GM18502 (cell line): ENCODE data around the gene FOXP4.

Experiments
- ATAC-seq: cut with Tn5 transposase; IDR thresholded peaks from one replicate; pipeline ENCODE4 v1.9.1; 2021; ENCODE audit warnings: mild to moderate bottlenecking; ENCODE audit not compliant: unreplicated experiment, poor library complexity

The FOXP4 gene

DNA sequence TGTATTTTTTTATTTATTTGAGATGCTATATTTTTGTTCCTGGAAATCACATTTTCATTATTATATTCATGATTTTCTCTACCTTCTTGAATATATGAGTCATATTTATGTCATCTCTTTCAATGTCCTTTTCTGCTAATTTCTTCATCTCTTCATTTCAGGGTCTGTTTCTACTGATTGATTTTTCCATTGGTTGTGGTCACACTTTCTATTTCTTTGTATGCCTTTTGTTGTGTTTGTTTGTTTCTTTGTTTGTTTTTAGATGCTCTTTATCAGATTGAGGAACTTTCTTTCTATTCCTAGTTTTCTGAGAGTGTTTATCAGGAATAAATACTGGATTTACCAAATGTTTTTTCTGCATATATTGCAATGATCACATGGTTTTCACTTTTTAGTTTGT lies 75.2 kb downstream of the FOXP4 start:
- ATAC-seq = no peak

DNA sequence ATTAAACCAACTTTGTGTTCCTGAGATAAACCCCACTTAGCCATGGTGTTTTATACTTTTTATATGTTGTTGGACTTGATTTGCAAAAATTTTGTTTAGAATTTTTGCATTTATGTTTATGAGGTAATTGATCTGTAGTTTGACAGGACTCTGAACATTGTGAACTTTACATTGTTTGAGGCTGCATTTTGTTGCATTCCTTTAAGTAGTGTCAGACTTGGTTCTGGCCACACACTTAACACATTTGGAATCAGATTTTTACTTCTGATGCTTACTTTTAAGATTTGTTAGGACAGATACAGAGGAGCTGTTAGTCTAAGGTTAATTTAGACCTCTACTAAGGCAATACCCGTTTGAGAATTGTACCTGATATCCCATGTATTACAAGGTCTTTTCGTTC lies 75.6 kb downstream of the FOXP4 start:
- ATAC-seq = no peak

DNA sequence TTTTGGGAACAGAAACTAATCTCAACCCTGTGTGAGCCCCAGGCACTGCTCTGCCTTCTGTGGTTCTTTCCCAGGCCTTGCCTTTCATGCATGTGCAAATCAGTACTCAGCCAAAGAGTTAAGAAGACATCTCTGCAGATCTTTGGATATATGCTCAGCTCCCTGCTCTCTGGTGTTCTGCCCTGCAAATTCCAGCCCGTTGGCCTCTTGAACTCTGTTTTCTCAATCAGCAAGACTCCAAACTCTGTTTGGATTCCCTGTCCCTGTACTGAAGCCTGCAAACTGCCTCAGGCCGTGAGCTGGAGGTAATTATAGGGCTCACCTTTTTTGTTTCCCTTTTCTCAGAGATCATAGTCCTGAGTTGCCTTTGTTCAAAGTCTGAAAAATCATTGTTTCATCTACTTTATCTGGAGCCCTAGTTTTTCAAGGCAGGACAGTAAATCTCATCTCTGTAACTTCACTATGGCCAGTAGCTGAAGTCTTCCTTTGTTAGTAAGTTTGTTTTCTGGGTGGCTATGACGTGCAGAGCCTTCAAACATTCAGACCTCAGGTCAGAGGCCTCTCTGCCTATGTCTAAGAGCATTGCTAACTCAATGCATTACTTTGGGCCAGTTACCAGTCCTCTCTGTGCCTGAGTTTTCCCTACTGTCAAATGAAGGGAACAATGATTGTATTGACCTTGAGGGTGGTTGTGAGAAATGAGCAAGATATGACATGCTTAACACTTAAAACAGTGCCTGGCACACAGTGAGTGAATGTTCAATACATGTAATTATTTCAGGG lies 76.2 kb downstream of the FOXP4 start:
- ATAC-seq = no peak

GRCh38 chr6:41623330-41623729 lies 77.1 kb downstream of the FOXP4 start:
- ATAC-seq = no peak

GRCh38 chr6:41624621-41625380 lies 78.6 kb downstream of the FOXP4 start:
- no peak for ATAC-seq

- ATAC-seq = no peak
Observed at GRCh38 chr6:41625442-41625841, 79.3 kb downstream of the FOXP4 start.

GRCh38 chr6:41626022-41626421 lies 79.8 kb downstream of the FOXP4 start:
- ATAC-seq = no peak

DNA sequence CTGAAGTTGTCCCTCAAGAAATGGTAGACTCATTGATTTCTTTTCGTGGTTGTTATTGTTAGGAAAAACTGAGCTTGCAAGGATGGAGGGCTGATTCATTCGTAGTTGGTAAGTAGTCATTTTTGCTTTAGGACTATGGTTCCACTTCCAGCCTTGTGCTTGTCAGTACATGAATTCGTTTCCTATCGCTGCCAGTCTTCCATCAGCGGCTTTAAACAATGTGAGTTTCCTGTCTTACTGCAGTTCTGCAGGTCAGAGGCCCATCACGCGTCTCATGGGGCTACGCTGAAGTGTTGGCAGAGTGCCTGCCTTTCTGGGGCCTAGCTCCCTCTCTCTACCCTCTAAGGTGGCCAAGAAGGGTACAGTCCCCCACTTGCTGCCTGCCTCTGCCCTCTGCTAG lies 80.7 kb downstream of the FOXP4 start:
- no peak for ATAC-seq

- no peak for ATAC-seq
Observed at GRCh38 chr6:41629128-41629527, 82.9 kb downstream of the FOXP4 start.

- ATAC-seq = no peak
Observed at GRCh38 chr6:41630069-41630468, 83.9 kb downstream of the FOXP4 start.

DNA sequence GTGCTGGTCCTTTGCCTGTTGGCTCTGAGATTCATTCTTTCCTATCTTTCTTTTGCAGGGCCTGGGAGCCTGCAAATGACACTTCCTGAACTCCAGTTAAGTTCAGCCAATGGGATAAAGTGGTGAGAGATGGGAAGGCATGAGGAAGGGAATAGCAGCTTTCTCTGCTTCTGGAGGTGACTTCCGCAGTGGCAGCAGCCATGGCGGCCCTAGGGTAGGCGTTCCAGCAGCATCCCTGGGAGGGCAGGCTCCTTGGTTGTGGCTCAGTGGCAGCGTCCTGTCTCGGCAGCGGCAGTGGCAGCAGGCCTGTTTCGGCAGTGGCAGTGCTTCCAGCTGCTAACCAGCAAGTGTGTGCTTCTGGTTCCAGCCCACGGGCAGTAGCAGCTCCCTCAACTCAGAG lies 84.8 kb downstream of the FOXP4 start:
- no peak for ATAC-seq

DNA sequence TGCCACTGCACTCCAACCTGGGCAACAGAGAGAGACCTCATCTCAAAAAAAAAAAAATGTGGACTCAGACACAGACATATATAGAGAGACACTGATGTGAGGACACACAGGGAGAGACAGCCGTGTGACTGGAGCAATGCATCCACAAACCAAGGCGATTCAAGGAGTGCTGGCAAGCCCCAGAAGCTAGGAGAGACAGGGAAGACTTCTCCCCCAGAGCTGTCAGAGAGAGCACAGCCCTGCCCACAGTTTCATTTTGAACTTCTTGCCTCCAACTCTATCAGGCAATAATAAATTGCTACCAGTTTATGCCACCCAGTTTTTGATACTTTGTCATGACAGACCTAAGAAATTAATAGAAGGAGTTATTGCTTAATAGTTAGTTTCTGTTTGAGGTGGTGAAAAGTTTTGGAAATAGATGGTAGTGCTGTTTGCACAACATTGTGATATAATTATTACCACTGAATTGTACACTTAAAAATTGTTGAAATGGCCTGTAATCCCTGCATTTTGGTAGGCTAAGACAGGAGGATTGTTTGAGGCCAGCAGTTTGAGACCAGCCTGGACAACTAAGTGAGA lies 87.0 kb downstream of the FOXP4 start:
- ATAC-seq = no peak

DNA sequence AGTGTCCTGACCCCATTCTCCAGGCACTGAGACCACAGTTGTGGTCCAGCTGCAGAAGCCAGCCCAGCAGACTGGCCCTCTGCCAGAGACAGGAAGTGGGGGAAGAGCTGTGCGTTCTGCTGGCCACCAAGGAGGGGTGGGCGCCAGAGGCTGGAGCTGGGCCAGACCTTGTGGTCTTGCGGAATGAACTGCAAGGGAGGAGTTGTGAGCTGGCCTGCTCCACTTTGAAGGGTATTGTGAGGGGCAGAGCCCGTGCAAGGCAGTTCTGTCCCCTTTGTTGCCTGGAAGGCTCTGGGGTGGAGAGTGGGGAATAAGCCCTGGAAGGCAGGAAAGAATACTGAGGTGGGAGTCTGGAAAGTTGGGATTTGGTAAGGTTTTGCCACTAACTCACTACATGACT lies 88.5 kb downstream of the FOXP4 start:
- no peak for ATAC-seq

DNA sequence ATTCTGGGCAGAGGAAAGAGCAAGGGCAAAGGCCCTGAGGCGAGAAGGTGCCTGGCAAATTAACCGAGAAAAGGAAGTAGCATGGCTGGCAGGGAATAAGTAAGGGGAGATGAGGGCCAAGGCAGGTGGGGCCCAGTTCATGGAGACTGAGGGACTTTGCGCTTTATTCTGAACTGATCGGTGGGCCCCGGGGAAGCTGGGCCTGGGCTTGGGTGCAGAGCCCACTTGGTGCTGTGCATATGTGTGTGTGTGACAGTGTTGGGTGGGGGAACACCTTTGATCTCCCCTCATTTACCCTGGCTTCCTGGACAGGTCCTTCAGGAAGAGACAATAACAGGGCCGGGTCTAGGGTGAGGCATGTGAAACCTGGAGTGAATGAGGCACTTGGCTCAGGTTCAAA lies 89.2 kb downstream of the FOXP4 start:
- no peak for ATAC-seq

DNA sequence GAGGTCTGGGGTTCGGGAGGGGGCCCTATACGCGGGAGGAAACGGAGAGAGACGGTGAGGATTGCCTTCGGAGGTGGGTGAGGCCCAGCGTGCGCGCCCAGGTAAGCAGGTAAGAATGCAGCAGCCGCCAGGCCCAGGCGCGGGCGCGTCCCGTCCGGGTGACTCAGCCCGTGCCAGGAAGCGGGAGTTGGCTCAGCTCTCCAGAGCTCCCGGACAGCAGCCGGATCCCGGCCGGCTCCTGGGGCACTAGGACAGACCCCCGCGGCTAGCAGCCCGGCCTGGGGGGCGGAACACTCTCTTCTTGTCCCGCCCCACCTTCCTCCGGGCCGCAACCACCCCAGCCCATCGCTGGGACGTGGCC lies 90.6 kb downstream of the FOXP4 start:
- ATAC-seq = no peak

DNA sequence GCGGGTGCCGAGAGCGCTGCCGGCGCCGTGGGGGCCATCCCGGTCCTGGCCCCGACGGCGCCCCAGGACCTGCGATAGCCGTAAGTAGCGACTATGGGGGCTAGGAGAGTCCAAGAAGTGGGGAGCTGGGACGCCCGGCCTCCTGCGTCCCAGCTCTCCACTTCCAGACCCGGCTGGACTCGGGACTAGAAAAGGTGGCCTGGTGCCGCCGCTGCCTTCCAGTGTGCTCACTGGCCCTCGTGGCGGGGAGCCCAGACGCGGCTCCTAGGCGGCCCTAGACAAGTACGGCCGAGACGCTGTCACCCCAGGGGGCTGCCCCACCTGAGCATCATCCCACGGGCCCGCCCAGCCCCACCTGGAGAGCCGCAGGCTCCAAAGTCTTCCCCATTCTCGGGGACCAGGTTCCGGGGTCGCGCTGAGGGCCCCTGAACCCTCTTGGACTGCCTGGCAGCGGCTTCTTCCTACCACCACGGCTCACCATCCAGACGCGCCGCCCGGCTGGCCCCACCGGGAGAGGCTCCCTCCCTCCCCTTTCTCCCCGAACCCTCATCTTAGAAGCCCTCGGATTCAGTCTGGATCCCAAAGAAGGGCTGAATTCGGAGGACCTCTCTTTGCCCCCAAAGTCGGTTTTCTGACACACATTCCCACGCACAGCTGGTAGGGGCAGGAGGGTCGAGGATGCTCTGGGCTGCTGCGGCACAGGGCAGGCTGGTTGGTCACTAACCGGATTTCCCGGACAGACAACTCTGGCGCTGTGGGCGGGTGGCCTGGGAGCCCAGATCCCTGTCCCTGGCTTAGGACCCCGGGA lies 91.2 kb downstream of the FOXP4 start:
- no peak for ATAC-seq

- ATAC-seq = no peak
Observed at GRCh38 chr6:41638002-41638934, 92.1 kb downstream of the FOXP4 start, which contains the start of gene MDFI. Gene MDFI (plus strand): TSS chr6:41638468. CDS start chr6:41638750, 282 bp downstream.

DNA sequence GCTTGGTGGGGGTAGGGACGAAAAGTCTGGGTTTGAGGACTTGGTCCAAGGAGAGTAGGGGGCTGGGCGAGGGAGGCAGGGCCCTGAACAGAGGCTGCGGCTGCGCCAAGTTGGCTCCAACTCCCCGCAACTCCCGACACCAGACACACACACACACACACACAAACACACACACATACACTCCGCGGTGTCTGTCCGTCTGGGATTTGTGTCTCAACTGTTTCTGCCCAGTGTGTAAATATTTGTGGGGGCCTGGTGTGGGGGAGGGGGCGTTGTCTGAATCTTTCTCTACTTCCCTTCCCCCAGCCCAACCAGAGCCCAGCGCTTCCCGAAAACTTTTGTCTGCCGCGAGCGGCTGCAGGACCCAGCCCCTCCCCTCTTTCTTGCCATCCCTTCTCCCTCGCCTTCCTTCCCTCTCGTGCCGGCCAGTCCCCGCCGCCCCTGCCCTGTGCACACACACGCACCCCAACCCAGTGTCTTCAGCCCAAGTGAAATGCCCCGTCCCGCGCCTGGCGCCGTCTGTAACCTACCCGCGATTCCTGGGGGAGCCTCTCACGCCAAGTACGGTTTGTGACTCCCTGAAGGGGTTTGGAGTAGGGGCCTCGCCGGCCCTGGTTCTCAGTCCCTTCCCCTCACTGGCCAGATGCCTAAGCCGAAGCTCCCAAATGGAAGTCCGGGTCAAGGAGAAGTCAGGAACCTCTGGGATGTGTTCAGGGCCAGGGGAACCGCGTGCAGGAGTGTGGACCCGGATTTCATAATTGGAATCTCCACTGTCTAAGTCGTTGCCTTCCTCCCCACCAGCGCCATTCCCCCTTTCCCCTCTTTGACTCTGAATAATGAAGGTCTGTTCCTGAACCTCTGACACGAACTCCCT lies 93.0 kb downstream of the FOXP4 start:
- ATAC-seq = no peak
